ENCODE data around the gene TLK2. TPM values are rescaled to one million over a fixed set of nuclear protein-coding genes. Genes with fewer than 3 reads are reported as not detected.

TLK2 gene
- polyA plus RNA-seq, 1 experiment: 57.4 TPM

DNA sequence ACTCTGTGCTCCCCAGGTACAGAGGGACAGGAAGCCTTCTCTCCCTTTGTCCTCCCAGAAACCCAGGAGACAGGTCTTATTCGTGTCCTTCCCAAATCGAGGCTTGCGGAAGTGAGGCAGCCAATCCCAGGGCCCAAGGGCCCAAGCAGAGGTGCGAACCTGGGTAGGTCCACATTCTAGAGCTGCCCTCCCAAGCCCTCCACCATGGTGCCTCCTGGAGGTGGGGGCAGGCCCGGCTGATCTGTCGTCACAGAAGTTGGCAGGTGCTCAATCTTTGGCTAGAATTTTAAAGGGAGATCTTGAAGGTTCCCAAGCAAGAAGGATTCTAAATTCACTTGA lies 170.3 kb downstream of the TLK2 start:
- no peak for DNase-seq (ENCODE audit: low read depth, low spot score)
- H3K4me3 ChIP-seq (ENCODE audit: low read depth, low read length): no peak overlapping the region
- TF ChIP-seq, protein P1, sequence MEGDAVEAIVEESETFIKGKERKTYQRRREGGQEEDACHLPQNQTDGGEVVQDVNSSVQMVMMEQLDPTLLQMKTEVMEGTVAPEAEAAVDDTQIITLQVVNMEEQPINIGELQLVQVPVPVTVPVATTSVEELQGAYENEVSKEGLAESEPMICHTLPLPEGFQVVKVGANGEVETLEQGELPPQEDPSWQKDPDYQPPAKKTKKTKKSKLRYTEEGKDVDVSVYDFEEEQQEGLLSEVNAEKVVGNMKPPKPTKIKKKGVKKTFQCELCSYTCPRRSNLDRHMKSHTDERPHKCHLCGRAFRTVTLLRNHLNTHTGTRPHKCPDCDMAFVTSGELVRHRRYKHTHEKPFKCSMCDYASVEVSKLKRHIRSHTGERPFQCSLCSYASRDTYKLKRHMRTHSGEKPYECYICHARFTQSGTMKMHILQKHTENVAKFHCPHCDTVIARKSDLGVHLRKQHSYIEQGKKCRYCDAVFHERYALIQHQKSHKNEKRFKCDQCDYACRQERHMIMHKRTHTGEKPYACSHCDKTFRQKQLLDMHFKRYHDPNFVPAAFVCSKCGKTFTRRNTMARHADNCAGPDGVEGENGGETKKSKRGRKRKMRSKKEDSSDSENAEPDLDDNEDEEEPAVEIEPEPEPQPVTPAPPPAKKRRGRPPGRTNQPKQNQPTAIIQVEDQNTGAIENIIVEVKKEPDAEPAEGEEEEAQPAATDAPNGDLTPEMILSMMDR (IDR thresholded peaks at IDR 0.05; ENCODE audit: low read depth, low read length): no peak
- CTCF ChIA-PET: no interaction called here
- POLR2A ChIA-PET: no interaction called here
- H3K9me3 ChIP-seq (ENCODE audit: control insufficient read depth, insufficient read depth, low read length): no peaks in the 10 kb centered on the region; the same call in 1 of the 2 replicates
- no peaks in the 10 kb centered on the region for H3K27me3 ChIP-seq (ENCODE audit: control insufficient read depth, insufficient read depth, low read length)
- H3K27ac ChIP-seq (ENCODE audit: low read depth, low read length): peak overlapping the region; percentile 39

DNA sequence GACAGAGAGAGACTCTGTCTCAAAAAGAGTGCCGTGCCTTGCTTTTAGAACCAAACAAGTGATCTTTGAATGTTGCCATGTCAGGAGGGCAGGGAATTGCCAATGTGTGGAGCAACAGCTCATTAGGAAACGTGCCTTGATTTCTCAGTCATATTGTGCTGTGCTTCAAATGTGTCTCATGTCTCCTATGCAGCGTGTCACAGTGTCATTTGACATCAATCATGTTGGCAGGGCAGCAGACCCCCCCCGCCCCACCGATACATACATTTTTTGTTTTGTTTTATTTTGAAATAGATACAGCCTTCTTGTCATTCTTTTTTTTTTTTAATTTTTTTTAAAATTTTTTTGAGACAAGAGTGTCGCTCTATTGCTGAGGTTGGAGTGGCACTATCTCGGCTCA lies 170.9 kb downstream of the TLK2 start:
- no peak overlapping the region for H3K4me3 ChIP-seq (ENCODE audit: low read depth, low read length)
- POLR2A ChIA-PET: no interaction called here
- TF ChIP-seq, protein P1 (IDR thresholded peaks at IDR 0.05; ENCODE audit: low read depth, low read length): no peak
- no peak for DNase-seq (ENCODE audit: low read depth, low spot score)
- no peak overlapping the region for H3K27ac ChIP-seq (ENCODE audit: low read depth, low read length)
- CTCF ChIA-PET: no interaction called here
- no peaks in the 10 kb centered on the region; the same call in 1 of the 2 replicates for H3K9me3 ChIP-seq (ENCODE audit: control insufficient read depth, insufficient read depth, low read length)
- no peaks in the 10 kb centered on the region for H3K27me3 ChIP-seq (ENCODE audit: control insufficient read depth, insufficient read depth, low read length)

DNA sequence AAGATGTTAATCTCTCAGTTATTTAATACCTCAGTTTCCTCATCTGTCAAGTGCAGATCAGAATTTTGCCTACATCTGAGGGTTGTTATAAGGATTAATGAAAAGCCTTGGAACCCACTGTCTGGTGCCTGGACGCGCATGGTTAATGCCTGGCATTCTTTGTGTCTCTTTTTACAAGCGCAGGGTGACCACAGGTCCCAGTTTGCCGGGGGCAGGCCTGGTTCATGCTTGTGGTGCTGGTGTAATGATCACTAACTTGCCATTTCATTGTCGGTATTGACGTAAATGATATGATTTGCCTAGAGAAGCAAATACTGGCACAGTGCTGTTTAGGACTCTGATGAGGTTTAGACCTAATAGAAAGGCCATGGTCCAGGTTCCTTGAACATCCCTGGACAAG lies 172.0 kb downstream of the TLK2 start:
- H3K9me3 ChIP-seq (ENCODE audit: control insufficient read depth, insufficient read depth, low read length): no peaks in the 10 kb centered on the region; the same call in 1 of the 2 replicates
- H3K27me3 ChIP-seq (ENCODE audit: control insufficient read depth, insufficient read depth, low read length): no peaks in the 10 kb centered on the region
- DNase-seq (ENCODE audit: low read depth, low spot score): no peak
- H3K27ac ChIP-seq (ENCODE audit: low read depth, low read length): no peak overlapping the region
- no peak overlapping the region for H3K4me3 ChIP-seq (ENCODE audit: low read depth, low read length)
- CTCF ChIA-PET: no interaction called here
- TF ChIP-seq, protein P1 (IDR thresholded peaks at IDR 0.05; ENCODE audit: low read depth, low read length): no peak
- POLR2A ChIA-PET: no interaction called here

DNA sequence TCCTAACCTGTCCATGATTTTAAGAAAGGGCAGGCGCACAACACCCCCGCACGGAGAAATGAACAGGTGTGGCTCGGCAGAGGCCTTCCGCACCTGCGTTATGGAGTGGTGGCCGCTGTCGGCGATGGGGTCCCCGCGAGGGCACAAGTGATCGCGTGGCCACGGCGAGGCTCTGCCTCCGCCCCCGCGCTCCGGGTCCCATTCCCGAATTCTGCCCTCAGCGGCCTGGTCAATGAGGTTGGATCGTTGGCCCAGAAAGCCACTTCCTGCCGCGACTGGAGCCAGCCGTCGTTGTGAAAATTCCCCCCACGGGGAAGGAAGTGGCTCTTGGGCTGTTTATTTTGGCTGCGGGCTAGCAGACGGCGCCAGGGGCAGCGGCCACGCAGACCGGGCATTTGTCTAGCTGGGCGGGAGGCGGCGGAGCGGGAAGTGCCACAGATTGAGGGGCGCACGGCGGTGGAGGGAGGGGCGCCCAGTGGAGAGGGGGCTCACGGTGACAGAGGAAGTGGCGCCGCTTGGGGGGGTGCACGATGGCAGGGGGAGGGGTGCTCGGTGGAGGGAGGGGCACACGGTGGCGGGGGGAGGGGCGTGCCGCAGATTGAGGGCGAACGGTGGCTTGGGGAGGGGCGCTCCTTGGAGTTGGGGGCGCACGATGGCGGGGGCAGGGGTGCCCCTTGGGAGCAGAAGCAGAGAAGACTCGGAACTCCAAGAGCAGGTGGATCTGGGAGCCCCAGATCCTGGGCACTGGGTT lies 173.8 kb downstream of the TLK2 start:
- DNase-seq (ENCODE audit: low read depth, low spot score): no peak
- POLR2A ChIA-PET: interaction anchor here (0.7 to 1.1 kb wide), 2 partner anchors 24 to 100 kb away, joined by 4 read pairs; no protein-coding TSS in a partner anchor
- CTCF ChIA-PET: no interaction called here

More for the DNA sequence above, 173.8 kb downstream of the TLK2 start:
- TF ChIP-seq, protein P1 (IDR thresholded peaks at IDR 0.05; ENCODE audit: low read depth, low read length): no peak
- peak overlapping the region; percentile 50 for H3K4me3 ChIP-seq (ENCODE audit: low read depth, low read length)
- no peaks in the 10 kb centered on the region; the same call in 1 of the 2 replicates for H3K9me3 ChIP-seq (ENCODE audit: control insufficient read depth, insufficient read depth, low read length)
- H3K27ac ChIP-seq (ENCODE audit: low read depth, low read length): peak overlapping the region; percentile 61
- H3K27me3 ChIP-seq (ENCODE audit: control insufficient read depth, insufficient read depth, low read length): no peaks in the 10 kb centered on the region

All from AG04450 (cell line).